ENCODE data around the gene RMDN3.

RMDN3 gene

DNA sequence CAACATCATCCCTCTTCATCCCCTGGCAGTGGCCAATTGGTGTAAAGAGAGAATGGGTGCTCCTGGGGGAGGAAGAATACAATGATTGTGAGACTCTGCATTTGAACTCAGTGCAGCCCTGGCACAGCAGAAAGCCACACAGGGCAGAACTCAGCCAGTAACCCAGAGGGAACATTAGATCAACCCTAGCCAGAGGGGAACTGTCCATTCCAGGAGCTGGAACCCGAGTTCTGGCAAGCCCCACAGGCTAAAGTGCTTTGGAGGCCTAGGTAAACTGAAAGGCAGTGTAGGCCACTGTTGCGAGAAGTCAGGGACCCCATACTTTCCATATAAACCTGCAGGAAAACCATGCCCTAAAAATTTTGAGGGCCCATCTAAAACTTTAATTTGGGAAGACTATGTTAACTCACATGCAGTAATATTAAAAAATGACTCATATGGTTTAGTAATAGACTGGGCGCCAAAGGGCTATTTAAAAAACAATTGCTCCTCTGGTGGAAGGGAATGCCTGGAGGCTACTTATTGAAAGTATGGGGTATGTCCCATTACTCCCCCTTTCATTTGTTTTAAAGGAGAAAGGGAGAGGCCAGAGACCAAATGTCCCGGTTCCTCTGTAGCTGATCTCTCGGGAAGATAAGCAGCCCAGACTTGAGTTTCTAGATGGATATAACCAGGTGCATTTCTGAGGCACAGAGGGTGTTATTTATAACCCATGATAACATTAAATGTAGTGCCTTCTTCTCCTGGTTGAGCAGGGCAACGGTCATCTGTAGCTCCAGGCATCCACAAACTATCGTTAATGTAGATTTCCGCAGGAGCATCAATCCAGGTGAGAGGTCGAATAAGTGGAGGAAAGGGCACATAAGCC, 65.9 kb downstream of the RMDN3 start:
- no peak for DNase-seq

Data from NCI-H1436 (cell line).